Stimulated activated naive CD4-positive, alpha-beta T cell treated with Interleukin-2 at 50 U/mL for 16 hours (primary cell): ENCODE results near the gene CEP250.
"Not testable (repeated sequence)": the region's sequence is repeated elsewhere in the genome, so short reads cannot be mapped to it uniquely, and the experiment has no call there.

Experiments
- DNase-seq: peaks from one replicate; lab custom pipeline; 2025; lab: John Stamatoyannopoulos, UW

CEP250 gene

GRCh38 chr20:35527122-35527769 is 71.8 kb downstream of the CEP250 start:
- no peak for DNase-seq

- DNase-seq: no peak
Observed at GRCh38 chr20:35529552-35529951, 74.2 kb downstream of the CEP250 start, which contains the start of gene C20orf173. C20orf173 (minus strand) TSS chr20:35529652; CDS start chr20:35529373, 279 bp downstream.

GRCh38 chr20:35539756-35540212 is 84.4 kb downstream of the CEP250 start:
- DNase-seq: no peak

GRCh38 chr20:35541118-35541782 is 85.9 kb downstream of the CEP250 start:
- DNase-seq: no peak

GRCh38 chr20:35541783-35542662 is 86.6 kb downstream of the CEP250 start, which contains the start of gene ERGIC3:
ERGIC3 (plus strand) TSS chr20:35542078; CDS start chr20:35542098, 20 bp downstream.
- peak; percentile 95 for DNase-seq

GRCh38 chr20:35542990-35543389 is 87.6 kb downstream of the CEP250 start:
- no peak for DNase-seq

- no peak for DNase-seq
Observed at GRCh38 chr20:35544436-35544835, 89.0 kb downstream of the CEP250 start.

- not testable (repeated sequence) for DNase-seq
Observed at GRCh38 chr20:35544941-35545340, 89.5 kb downstream of the CEP250 start.

GRCh38 chr20:35546127-35546526 is 90.7 kb downstream of the CEP250 start:
- DNase-seq: no peak

GRCh38 chr20:35547329-35547728 is 91.9 kb downstream of the CEP250 start:
- DNase-seq: no peak

GRCh38 chr20:35551503-35551902 is 96.1 kb downstream of the CEP250 start:
- no peak for DNase-seq

- DNase-seq: no peak
Observed at GRCh38 chr20:35552914-35553313, 97.5 kb downstream of the CEP250 start.

- DNase-seq: not testable (repeated sequence)
Observed at GRCh38 chr20:35555461-35555860, 100.1 kb downstream of the CEP250 start.

- no peak for DNase-seq
Observed at GRCh38 chr20:35555951-35556645, 100.7 kb downstream of the CEP250 start.

GRCh38 chr20:35556871-35557270 is 101.5 kb downstream of the CEP250 start:
- no peak for DNase-seq

GRCh38 chr20:35558451-35558850 is 103.1 kb downstream of the CEP250 start:
- no peak for DNase-seq

GRCh38 chr20:35559042-35559693 is 103.8 kb downstream of the CEP250 start:
- DNase-seq: no peak

GRCh38 chr20:35560105-35560511 is 104.7 kb downstream of the CEP250 start:
- DNase-seq: no peak

- no peak for DNase-seq
Observed at GRCh38 chr20:35560541-35560940, 105.1 kb downstream of the CEP250 start.

GRCh38 chr20:35561268-35561667 is 105.9 kb downstream of the CEP250 start:
- no peak for DNase-seq

- DNase-seq: no peak
Observed at GRCh38 chr20:35561671-35562070, 106.3 kb downstream of the CEP250 start.
